ENCODE results near the gene NHLRC2. TPM values are rescaled to one million over a fixed set of nuclear protein-coding genes. Genes with fewer than 3 reads are reported as not detected.

The NHLRC2 gene
- total RNA-seq, 1 experiment from 2014 or later: 30.9 TPM

GRCh38 chr10:113858541-113858940, 4.1 kb downstream of the NHLRC2 start:
- Histone ChIP-seq H3K27me3 (ENCODE audit: insufficient read depth, low read length) (no peaks in the 10 kb centered on the region), H3K4me2 (ENCODE audit: insufficient read depth, insufficient read length, low read length) (no peak overlapping the region), H3K9me3 (ENCODE audit: control insufficient read depth, low read depth, low read length) (no peaks in the 10 kb centered on the region), H4K91ac (ENCODE audit: insufficient read length, low read depth, low read length) (no peak overlapping the region), H2BK12ac (ENCODE audit: insufficient read length, low read depth, low read length) (no peak overlapping the region), H3K9ac (ENCODE audit: extremely low read depth, insufficient read length, low read length) (no peak overlapping the region), H2AFZ (ENCODE audit: low read length) (no peak overlapping the region), H3K79me1 (ENCODE audit: insufficient read depth, low read depth, low read length, poor library complexity, severe bottlenecking) (no peaks in the 10 kb centered on the region), H4K5ac (ENCODE audit: insufficient read length, low read depth, low read length) (no peak overlapping the region), H4K20me1 (ENCODE audit: control insufficient read depth, insufficient read depth, insufficient read length) (no peaks in the 10 kb centered on the region), H3K23ac (ENCODE audit: insufficient read length, low read depth, low read length) (no peak overlapping the region), H3K14ac (ENCODE audit: insufficient read depth, low read length) (no peak overlapping the region), H3K4ac (ENCODE audit: low read depth, low read length) (no peak overlapping the region), H3K56ac (ENCODE audit: insufficient read length, low read depth, low read length) (no peak overlapping the region), H2BK20ac (ENCODE audit: low read depth, low read length, poor library complexity, severe bottlenecking) (no peak overlapping the region), H2BK120ac (ENCODE audit: low read depth, low read length, poor library complexity, severe bottlenecking) (no peak overlapping the region), H2BK15ac (ENCODE audit: low read depth, low read length) (no peak overlapping the region), H3K18ac (ENCODE audit: insufficient read length, low read depth, low read length) (no peak overlapping the region), H3K27ac (ENCODE audit: insufficient read length, low read depth, low read length) (no peak overlapping the region), H2BK5ac (ENCODE audit: insufficient read length, low read length) (no peak overlapping the region), H3K23me2 (ENCODE audit: insufficient read length, low read depth, low read length, poor library complexity, severe bottlenecking) (peaks cover 13% of the 10 kb centered on the region), H4K8ac (replicated peaks; ENCODE audit: insufficient read length, low read depth, low read length) (no peak overlapping the region), H3K79me2 (ENCODE audit: insufficient read depth, low read length) (peaks cover 9% of the 10 kb centered on the region; the same call in 1 of the 2 replicates), H2AK5ac (ENCODE audit: insufficient read length, low read length) (no peak overlapping the region), H3K4me1 (ENCODE audit: insufficient read depth, low read length) (no peaks in the 10 kb centered on the region), H3T11ph (ENCODE audit: low read length) (no peak overlapping the region)
- H3K36me3 Mint-ChIP-seq (ENCODE audit: insufficient read depth in 1 of 3, low read depth in 3 of 3): peaks cover 19 to 44% (median 35%) of the 10 kb centered on the region in 3 experiments; a peak in 6 of 7 replicates
- H3K27ac Mint-ChIP-seq: no peak overlapping the region
- WGBS (ENCODE audit: extremely low coverage, insufficient read length, low lambda C conversion rate): no CpG with 5 or more reads among the region's 2 CpGs
- H3K4me3 Mint-ChIP-seq: no peak overlapping the region
- H3K27me3 Mint-ChIP-seq (ENCODE audit: low read depth): no peaks in the 10 kb centered on the region
- H3K9me3 Mint-ChIP-seq: no peaks in the 10 kb centered on the region; a peak in 1 of 5 replicates
- peaks cover 17% of the 10 kb centered on the region in 2 experiments for H3K4me1 Mint-ChIP-seq
- no peak for DNase-seq
- no peak for TF ChIP-seq CTCF (conservative IDR thresholded peaks at IDR 0.05)
